GM21723 (cell line): ENCODE results near the gene ABCB1.
"Not testable (repeated sequence)": the region's sequence is repeated elsewhere in the genome, so short reads cannot be mapped to it uniquely, and the experiment has no call there.

Experiments
- ATAC-seq: cut with Tn5 transposase; IDR thresholded peaks from one replicate; pipeline ENCODE4 v1.9.1; 2021; ENCODE audit warnings: mild to moderate bottlenecking, moderate library complexity; ENCODE audit not compliant: unreplicated experiment

The ABCB1 gene

DNA sequence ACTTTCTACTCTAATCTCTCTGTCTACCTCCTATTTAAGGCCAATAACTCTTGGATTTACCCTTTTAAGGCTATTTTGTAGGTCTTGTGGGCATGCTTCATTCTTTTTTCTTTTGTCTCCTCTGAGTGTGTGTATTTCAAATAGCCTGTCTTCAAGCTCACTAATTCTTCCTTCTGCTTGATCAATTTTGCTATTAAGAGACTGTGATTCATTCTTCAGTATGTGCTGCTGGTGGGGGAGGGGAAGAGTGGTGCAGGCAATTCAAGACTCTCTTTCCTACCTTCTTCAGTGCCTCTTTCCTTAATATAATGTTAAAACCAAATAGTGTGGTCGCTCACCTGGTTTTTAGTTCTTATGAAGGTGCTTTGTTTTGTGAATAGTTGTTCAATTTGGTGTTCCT is 20.0 kb downstream of the ABCB1 start:
- ATAC-seq, result no peak

DNA sequence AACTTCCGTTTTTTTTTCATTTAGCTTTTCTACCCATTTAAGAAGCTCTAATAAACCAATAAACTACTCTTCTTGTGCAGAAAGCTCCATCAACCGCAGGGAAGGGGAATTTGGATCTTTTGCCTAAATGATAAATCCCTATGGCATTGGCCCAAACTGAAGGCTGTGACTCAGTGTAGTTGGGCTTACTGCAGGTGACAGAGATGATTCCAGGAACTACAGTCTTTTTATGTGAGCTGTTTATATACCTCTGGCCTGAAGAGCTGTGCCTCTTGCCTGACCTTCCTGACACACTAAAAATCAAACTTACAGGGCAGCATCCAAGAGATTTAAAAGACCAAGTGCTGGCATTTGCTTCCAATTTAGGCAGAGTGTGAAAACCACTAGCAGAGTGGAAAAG is 25.2 kb downstream of the ABCB1 start:
- ATAC-seq, result no peak

DNA sequence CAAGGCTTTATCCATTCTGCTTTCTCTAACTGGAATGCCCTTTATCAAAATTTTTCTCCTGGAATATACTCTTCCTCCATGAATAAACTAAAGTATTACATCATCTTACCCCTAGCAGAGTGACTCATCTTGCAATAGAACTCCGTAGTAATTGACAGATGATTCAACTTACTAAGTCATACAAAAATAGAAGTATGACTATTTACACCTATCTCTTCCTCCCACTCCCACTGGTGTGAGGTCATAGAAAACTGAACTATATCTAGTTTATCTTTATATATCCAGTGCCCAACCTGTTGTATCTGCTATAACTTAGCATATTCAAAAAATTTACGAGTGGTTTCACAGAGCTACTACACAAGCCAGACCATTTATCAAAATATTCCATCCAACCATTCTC is 26.1 kb downstream of the ABCB1 start:
- ATAC-seq, result no peak

DNA sequence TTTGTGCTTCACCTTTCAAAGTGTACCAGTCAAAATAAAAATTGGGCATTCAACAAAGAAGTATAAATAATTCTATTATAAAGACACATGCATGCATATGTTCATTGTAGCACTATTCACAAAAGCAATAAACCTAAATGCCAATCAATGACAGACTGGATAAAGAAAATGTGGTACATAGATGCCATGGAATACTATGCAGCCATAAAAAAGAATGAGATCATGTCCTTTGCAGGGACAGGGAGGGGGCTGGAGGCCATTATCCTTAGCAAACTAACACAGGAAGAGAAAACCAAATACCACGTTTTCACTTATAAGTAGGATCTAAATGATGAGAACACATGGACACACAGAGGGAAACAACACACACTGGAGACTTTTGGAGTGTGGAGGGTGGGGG is 28.2 kb downstream of the ABCB1 start:
- not testable (repeated sequence) for ATAC-seq

DNA sequence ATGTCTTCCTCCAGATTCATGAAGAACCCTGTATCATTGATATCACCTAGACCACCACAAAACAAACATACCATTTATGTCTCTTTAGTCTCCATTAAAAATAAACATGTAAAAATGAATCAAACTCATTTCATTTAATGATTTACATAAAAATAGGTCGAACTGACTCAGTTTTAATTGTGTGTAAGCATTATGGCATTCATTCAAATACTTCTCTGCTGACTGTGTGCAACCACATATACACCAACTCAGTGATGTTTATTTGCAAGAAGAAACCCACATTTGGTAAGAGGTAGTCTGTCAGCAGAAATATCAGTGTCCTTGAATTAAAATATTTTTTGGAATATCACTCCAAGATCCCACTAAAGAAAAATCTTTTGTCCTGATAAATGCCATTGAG is 30.5 kb downstream of the ABCB1 start:
- no peak for ATAC-seq

DNA sequence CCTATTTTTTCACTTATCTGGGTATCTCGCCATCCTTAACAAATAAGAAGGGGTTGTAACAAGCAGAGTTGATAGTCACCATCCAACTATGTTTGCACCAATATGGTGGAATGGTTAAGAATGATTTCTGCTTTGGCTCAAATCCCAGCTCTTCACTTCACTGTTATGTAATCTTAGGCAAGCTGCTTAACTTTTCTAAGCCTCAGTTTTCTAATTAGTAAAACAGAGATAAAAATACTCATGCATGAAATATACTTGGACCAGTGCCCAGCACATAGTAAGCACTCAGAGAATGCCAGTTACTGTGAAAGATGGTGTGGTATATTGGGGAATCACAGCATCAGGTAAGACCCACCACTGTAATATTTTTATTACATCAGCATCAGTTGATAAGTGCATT is 33.6 kb downstream of the ABCB1 start:
- ATAC-seq, result no peak

DNA sequence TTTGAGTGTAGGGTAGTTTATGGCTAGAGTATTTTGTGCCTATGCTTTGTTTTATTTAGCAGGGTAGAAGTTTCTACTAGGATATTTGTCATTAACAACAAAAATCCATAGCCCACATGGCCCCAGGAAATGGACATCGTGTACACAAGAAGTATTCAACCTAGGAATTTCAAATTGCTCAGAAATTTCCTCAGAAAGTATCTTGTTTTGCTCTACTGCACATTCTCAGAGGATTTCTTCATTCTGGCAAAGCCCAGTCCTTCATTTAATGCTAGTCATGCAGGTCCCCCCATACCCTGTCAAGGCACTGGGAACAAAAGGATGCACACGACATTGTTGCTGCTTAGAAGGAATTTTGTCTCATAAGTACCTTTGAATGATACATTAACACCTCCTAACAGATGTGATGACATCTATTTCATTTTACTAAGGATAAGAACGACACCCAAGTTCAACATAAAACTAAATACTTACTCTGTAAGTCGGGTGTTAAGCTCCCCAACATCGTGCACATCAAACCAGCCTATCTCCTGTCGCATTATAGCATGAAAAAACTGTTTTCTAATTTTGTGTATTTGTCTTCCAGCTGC is 34.3 kb downstream of the ABCB1 start:
- no peak for ATAC-seq

DNA sequence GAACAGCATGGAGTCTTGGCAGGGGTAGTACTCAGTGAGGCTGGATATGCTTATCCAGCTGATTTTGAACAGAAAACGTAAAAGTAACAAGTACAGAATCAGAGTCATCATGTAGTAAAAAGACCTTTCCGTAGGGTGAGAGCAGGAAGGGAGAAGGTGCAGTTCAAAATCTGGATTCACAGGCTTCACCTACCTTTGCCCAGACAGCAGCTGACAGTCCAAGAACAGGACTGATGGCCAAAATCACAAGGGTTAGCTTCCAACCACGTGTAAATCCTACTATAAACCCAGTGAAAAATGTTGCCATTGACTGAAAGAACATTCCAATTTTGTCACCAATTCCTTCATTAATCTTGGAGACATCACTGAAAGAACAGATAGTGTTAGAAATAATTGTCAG is 34.8 kb downstream of the ABCB1 start:
- no peak for ATAC-seq

DNA sequence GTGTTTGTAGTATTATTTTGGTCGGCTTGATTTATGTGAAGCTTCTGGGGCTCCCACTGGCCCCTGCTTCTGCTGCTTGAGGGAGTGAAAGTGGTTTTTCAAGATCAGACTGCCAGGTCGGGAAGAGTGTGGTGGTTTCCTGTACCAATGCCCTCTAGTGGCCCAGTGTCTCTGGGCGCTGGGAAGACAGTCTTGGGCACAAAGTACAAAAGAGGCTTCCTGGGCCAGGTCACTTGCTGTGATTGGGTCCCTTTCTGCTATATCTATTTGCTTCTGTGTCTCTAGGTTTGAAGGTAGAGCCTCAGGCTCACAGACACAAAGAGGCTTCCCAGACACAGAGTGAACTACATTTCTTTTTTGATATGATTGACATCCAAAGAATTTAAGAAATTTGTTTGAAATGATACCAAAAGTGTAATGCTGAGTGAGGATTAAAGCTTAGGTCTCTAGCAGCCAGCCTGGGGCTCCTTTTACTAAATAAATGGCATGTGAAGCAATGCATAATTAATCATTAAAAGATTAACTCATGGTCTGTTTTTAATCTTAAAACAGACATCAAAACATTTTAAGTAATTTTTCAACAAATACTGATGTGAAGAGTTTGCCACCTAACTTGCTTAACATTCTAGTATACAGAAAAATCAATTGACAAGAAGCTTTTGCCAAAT is 36.3 kb downstream of the ABCB1 start:
- peak; percentile 79 for ATAC-seq

DNA sequence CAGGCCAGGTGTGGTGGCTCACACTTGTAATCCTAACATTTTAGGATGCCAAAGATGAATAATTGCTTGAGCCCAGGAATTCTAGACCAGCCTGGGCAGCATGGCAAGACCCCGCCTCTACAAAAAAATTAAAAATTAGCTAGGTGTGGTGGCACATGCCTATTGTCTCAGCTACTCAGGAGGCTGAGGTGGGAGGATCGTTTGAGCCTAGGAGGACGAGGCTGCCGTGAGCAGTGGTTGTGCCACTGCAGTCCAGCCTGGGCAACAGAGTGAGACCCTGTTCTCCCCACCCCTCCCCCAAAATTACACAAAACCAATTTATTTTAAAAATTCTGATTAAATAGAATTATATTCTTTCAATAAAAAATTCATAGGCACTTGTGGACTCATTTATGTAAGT is 39.0 kb downstream of the ABCB1 start:
- no peak for ATAC-seq

DNA sequence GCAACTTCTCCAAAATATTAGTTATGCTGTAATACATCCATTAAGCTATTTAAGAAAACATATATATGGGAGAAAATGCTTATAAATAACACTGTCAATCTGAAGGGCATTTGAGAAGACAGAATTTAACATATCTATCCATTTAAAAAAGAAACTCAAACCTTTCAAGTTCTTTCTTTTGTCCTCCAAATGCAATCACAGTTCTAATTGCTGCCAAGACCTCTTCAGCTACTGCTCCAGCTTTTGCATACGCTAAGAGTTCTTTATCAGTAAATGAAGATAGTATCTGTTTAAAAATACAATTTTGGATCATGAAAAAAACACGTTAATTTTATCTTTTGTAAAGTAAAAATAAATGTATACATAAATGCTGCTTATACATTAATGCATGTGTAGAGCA is 39.6 kb downstream of the ABCB1 start:
- ATAC-seq, result no peak

DNA sequence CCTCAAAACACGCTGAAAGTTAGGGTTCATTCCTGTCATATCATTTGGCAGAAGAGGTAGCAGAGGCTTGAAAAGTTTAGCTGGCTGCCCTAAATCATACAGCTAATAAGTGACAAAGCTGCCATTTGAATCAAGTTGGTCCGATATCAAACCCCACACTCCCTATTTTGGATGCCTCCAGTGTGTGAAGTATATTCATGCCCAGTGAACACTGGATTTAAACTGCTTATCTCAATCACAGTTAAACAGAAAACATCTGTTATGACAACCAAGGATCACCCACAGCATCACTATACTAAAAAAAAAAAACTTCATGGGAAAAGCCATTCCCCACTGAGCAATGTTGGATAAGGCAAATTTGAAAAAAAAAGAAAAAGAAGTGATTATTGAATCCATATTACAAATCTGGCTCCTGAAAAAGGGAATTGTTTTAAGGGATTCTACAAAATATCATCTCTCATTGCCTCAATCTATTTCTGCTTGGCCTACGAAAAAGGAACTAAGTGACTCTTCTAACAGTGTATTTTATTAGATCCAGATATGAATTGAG is 48.3 kb downstream of the ABCB1 start:
- ATAC-seq, result no peak

DNA sequence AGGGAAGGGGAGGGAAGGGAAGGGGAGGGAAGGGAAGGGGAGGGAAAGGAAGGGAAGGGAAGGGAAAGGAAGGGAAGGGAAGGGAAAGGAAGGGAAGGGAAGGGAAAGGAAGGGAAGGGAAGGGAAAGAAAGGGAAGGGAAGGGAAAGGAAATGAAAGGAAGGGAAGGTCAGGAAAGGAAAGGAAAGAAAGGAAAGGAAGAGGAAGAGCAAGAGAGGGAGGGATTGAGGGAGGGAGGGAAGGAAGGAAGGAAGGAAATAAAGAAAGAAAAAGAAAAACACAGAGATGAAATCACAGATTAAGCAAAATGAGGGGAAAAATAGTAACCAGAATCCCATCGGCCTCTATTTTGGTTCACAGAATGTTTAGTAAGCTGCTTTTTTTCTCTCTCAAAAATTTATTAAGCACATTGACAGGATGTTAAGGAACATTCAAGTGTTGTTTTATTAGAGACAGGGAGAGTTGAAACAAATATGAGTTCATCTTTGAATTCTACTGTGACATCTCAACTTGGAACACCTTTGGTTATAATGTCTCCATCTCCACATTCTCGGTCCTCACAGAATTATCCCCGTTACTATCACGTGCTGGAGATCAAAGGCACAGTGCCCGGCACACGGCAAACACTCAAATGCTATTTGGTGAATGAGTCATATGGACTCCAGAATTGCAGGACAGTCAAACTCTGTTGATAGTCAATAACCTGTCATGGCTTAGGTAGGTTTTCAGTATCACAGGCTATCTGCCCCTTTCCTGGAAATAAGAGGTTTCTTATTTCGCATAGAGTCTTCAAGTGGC is 52.4 kb downstream of the ABCB1 start:
- no peak for ATAC-seq

DNA sequence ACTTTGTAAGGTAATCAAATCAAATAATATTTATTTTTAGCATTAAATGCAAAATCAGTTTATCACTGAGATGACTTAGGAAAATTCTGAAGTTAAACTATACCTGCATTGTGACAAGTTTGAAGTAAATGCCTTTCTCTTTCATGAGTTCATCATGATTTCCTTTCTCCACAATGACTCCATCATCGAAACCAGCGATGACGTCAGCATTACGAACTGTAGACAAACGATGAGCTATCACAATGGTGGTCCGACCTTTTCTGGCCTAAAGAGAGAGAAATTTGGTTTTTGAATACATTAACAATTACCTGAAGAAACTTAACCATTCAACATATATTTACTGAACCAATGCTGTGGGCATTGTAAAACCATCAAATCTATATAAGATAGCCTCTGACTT is 54.9 kb downstream of the ABCB1 start:
- no peak for ATAC-seq

DNA sequence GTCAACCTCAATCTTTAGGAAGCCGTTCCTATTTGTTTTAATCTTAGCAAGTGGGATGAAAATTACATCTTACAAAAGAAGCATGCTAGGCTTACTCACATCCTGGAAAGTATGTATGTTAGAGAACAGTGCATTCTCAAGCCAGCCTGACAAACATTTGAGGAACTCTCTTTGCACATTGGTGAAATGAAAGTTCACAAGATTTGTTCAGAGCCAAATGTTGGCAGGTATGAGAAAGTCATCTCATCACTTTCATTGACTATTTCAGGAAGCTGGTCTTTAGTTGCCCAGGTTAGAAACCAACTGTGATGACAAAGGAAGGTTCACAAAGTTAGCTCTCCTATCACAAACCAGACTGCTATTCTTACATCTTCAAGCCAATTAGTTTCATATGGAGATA is 57.1 kb downstream of the ABCB1 start:
- peak; percentile 64 for ATAC-seq

DNA sequence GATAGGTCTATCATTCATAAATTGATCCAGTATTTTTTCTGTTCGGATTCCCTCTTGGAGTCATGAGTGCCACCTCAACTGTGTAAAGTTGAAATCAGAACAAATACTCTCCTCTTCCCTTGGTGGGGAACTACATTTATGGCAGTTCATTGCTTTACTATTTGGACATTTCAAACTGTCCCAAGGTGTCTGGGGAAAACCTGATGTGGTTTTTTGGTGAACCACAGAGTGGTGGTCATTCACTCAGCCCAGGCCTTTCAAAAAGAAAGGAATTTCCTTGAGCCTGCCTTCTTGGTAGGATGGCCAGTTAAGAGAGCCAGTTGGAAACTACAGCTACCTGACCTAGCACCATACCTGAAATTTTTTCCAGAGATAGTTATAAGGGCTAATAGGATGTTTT is 59.0 kb downstream of the ABCB1 start:
- no peak for ATAC-seq

DNA sequence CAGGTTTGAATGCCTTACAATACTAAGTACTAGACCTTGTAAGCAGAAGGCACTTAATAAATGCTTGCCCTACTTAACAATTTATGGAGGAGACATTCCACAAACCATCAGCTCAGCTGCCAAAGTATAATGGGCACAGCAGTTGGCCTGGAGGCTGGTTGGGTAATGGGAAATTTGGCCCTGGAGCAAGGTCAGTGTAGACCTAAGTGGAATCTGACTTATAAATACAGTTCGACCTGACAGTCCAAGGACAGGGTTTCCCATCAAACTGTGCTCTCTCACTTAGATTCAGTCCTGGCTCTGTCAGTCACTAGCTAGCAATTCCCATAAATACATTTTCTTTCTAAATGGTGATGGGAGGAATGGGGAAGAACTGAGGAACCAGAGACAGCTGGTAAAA is 62.6 kb downstream of the ABCB1 start:
- no peak for ATAC-seq

DNA sequence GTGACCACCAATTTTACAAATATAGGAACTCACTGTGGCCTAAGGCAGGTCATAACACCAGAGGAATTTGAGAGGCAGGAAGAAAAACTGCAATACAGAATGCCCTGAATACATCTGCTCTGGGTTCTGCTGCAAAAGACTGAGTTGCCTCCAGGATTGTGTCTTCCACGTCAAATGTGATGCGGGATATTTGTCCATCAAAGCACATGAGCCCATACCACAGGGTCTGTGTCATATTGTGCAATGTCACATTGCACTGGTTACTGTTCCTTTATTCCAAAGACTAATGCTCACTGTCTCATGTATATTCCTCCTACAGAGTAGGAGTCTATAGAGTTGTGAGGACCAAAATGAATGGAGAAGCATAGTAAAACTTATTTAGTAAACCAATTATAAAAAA is 66.6 kb downstream of the ABCB1 start:
- ATAC-seq, result no peak

DNA sequence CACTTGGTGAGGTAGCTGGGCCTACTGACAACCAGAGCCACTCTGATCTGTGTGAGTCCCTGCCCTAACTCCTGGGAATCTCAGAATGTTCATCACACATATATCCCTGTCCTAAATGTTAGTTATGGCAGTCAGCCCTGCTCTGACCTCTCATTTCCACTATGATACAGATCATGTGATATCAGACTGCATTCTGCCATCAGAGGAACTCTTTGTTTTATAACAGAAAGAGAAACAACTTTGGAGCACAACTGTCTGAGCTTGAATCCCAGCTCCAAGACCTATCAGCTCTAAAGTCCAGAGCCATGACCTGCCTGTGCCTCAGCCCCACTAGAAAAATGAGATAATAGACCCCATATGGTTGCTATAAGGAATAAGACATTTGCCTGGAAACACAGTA is 70.6 kb downstream of the ABCB1 start:
- ATAC-seq, result no peak

DNA sequence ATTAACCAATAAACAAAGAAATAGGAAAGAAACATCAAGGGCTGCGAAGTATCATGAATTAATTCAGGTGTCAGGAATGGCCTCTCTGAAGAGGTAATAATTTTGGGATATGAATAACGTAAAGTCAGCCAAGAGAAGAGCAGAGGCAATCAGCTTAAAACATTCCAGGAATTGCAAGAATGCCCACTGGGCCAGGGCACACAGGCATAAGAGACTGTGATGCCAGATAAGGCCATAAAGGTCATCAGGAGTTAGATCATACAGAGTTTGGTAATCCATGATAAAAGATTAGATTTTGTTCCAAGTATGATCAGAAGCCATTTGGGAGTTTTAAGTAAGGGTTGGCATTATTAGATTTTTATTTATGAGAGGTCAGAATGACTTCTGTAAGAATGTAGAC is 72.0 kb downstream of the ABCB1 start:
- ATAC-seq, result no peak

DNA sequence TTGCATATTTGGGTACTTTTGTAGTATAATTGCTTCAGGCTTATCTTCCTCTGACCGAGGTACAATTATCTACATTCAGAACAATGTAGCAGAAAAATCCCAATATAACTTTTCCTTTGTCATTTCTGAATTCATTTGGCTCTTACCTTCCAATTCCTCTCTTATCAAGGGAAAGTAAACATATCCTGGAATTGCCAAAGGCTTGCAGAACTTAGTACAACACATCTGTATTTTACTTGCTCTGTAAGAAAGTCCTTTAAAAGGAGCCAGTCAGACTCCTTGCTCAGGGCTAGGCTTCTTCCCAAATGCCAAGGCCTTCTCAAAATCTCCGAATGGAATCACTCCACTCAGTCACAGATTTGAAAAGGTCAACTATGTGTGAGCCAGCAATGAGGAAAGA is 81.9 kb downstream of the ABCB1 start:
- ATAC-seq, result no peak

DNA sequence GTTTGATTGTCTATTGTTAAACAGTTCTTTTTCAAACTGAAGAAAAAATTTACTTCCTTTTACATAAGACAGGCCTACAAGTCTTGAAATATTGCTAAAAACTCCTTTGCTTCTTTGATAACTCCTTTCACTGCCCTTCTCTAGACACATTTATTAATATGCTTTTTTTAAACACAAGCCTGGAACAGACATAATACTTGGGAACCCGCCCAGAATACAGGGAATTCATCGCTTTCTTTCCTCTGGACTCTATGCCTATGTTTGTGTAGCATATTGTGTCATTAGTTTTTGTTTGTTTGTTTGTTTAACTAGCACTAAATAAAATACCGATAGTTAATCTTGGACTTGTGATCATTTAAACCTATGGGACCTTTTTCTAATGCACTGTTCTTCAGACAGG is 82.8 kb downstream of the ABCB1 start:
- ATAC-seq, result no peak
